K562 (cell line): ENCODE data around the gene ABLIM2. TPM values are rescaled to one million over a fixed set of nuclear protein-coding genes. Genes with fewer than 3 reads are reported as not detected.

Experiments
- ATAC-seq: fragments of 200-7000 bp; cut with Tn5 transposase; 3 replicates; pipeline ENCODE4 v1.9.1; 2020; ENCODE audit warnings: moderate library complexity
- BruUV-seq: library from RNA; stranded (reverse); fragments of 400-500 nt; replicated peaks from 2 replicates; lab custom pipeline; 2021; lab: Mats Ljungman, UMichigan
- CTCF ChIA-PET: fragments of 300-600 bp; formaldehyde crosslinking; extraction: SDS; loops from one replicate; lab custom pipeline; 2021; ENCODE audit warnings: low intra/inter-chr PET ratio; lab: Yijun Ruan, JAX
- POLR2A ChIA-PET: fragments of 300-600, 350-650 bp; sonication (Branson Sonifier 250); formaldehyde crosslinking; extraction: SDS; loops from one replicate; lab custom pipeline; 2021; ENCODE audit warnings: antibody characterized with exemption, inconsistent platforms; lab: Yijun Ruan, JAX
- DNase-seq, 4 experiments: peaks; one replicate each; pipeline versions ENCODE4 v3.0.0 to v3.0.0-alpha.2; 2011 to 2018; ENCODE audit warnings: low spot score in 3 of 4, mixed read lengths in 3 of 4; ENCODE audit errors: extremely low read depth in 1 of 4
- FAIRE-seq: peaks from 2 replicates; lab custom pipeline; 2011; peaks lifted over from hg19 to GRCh38; lab: Jason Lieb, UNC
- H2AFZ ChIP-seq: 2 replicates; pipeline ENCODE4 v1.6.0; 2011; ENCODE audit warnings: low read depth, low read length, control low read depth, inconsistent platforms
- H3K27ac ChIP-seq: fragments of 200-600 bp; 3 replicates; pipeline ENCODE4 v1.8.0; 2011; ENCODE audit warnings: low read depth, mild to moderate bottlenecking, control low read depth, inconsistent platforms, low read length, moderate library complexity, mixed read lengths; ENCODE audit errors: extremely low read depth
- H3K27me3 ChIP-seq, 2 experiments: fragments of 300-600 bp in 1 of 2; 2 replicates in 1 of 2; 3 replicates in 1 of 2; pipeline versions ENCODE4 v1.6.0 to v1.8.0; 2011; ENCODE audit warnings: inconsistent platforms in 2 of 2, low read length in 2 of 2, mild to moderate bottlenecking in 1 of 2, mixed read lengths in 1 of 2, moderate library complexity in 1 of 2; ENCODE audit not compliant: control insufficient read depth in 2 of 2, insufficient read depth in 2 of 2
- H3K36me3 ChIP-seq: fragments of 300-600 bp; 3 replicates; pipeline ENCODE4 v1.8.0; 2011; ENCODE audit warnings: mild to moderate bottlenecking, low read length, inconsistent platforms; ENCODE audit not compliant: control insufficient read depth, insufficient read depth
- H3K4me1 ChIP-seq, 2 experiments: fragments of 200-600 bp in 1 of 2; replicated peaks in 1 of 2; 2 replicates in 1 of 2; 3 replicates in 1 of 2; pipeline versions ENCODE4 v1.5.1 to v1.8.0; 2011; ENCODE audit warnings: inconsistent platforms in 2 of 2, low read length in 2 of 2, mild to moderate bottlenecking in 1 of 2, mixed read lengths in 1 of 2, moderate library complexity in 1 of 2; ENCODE audit not compliant: control insufficient read depth in 2 of 2, insufficient read depth in 2 of 2
- H3K4me2 ChIP-seq: 2 replicates; pipeline ENCODE4 v1.6.1; 2011; ENCODE audit warnings: low read length, control low read depth, inconsistent platforms, mixed read lengths; ENCODE audit not compliant: insufficient read depth
- H3K4me3 ChIP-seq: fragments of 200-600 bp; sonication (generic), shearing (Covaris generic); 2 replicates; pipeline ENCODE4 v1.5.1; 2016; ENCODE audit warnings: control low read depth, inconsistent platforms
- H3K79me2 ChIP-seq: fragments of 200-600 bp; 3 replicates; pipeline ENCODE4 v1.8.0; 2011; ENCODE audit warnings: low read length, inconsistent platforms; ENCODE audit not compliant: control insufficient read depth, insufficient read depth
- H3K9ac ChIP-seq, 2 experiments: 2 replicates each; pipeline versions ENCODE4 v1.6.0 to v1.6.1; 2011; ENCODE audit warnings: low read depth in 2 of 2, low read length in 2 of 2, control low read depth in 1 of 2, inconsistent platforms in 1 of 2, mild to moderate bottlenecking in 1 of 2, mixed read lengths in 1 of 2; ENCODE audit not compliant: insufficient read depth in 1 of 2
- H3K9me1 ChIP-seq: one replicate; pipeline ENCODE4 v1.6.0; 2011; ENCODE audit warnings: inconsistent platforms, mild to moderate bottlenecking, low read length, moderate library complexity; ENCODE audit not compliant: control insufficient read depth, insufficient read depth
- H3K9me3 ChIP-seq: replicated peaks from 2 replicates; pipeline ENCODE4 v1.5.1; 2011; ENCODE audit warnings: low read depth, low read length, inconsistent platforms; ENCODE audit not compliant: control insufficient read depth, insufficient read depth
- H4K20me1 ChIP-seq: replicated peaks from 2 replicates; pipeline ENCODE4 v1.6.1; 2011; ENCODE audit warnings: low read length, inconsistent platforms, mixed read lengths; ENCODE audit not compliant: control insufficient read depth, insufficient read depth
- CC2D1A ChIP-seq: fragments of 450-650 bp; IDR thresholded peaks from 2 replicates; pipeline ENCODE4 v1.6.1; 2017; ENCODE audit warnings: mild to moderate bottlenecking
- MYC ChIP-seq, 2 experiments: fragments of 250-450 bp in 1 of 2; sonication (Bioruptor Pico) in 1 of 2; IDR thresholded peaks; 2 replicates each; pipeline versions ENCODE4 v1.5.1 to v1.6.1; 2012 to 2021; ENCODE audit warnings: low read depth in 2 of 2, borderline replicate concordance in 1 of 2, improper control_type of control experiment in 1 of 2, low read length in 1 of 2, mild to moderate bottlenecking in 1 of 2, moderate library complexity in 1 of 2
- RFX1 ChIP-seq: fragments of 450-650 bp; IDR thresholded peaks from 2 replicates; pipeline ENCODE4 v1.6.1; 2016; ENCODE audit warnings: mild to moderate bottlenecking, moderate library complexity
- WGBS: fragments of 100-300 bp; shearing (Covaris generic); methylation state at CpG from one replicate; pipeline ENCODE4 v1.1.6; 2016; ENCODE audit warnings: low coverage, mixed read lengths; ENCODE audit not compliant: insufficient coverage; ENCODE audit errors: missing lambda C conversion rate; 5-methylcytosine and 5-hydroxymethylcytosine counted together
- in situ Hi-C: fragments of 300-500 bp; cut with MboI; formaldehyde crosslinking; loops from 4 replicates; pipeline ENCODE4 v1.15.0; 2018; ENCODE audit warnings: inconsistent platforms, mixed read lengths
- intact Hi-C: fragments of 100-400 bp; cut with micrococcal nuclease; formaldehyde crosslinking; loops from 2 replicates; pipeline ENCODE4 v1.14.2; 2022
- polyA plus RNA-seq, 8 experiments: library from polyadenylated mRNA; depleted of rRNA in 4 of 8; stranded (reverse) in 5 of 8; unstranded in 3 of 8; fragments of >200 nt; fragmentation: Nextera tagmentation in 2 of 8; fragmentation: Illumina TruSeq in 1 of 8; extraction: Ambion mirVana in 2 of 8; extraction: Trizol in 1 of 8; gene quantifications; 2 replicates each; pipeline versions ENCODE4 v1.2.1 to v1.2.3, GENCODE V29; 2011 to 2014; ENCODE audit warnings: inconsistent platforms in 1 of 8, missing spikeins in 1 of 8
- total RNA-seq, 7 experiments: library from RNA; depleted of rRNA in 6 of 7; stranded (reverse); fragments of >200 nt in 6 of 7; fragmentation: Illumina TruSeq in 2 of 7; extraction: Trizol in 2 of 7; gene quantifications; 2 replicates each; pipeline versions ENCODE4 v1.2.1 to v1.2.3, GENCODE V29; 2011 to 2021; ENCODE audit warnings: low replicate concordance in 1 of 7
- TF ChIP-seq, protein P1 (sequence below): fragments of 250-450 bp; sonication (Bioruptor Pico); IDR thresholded peaks from 2 replicates; pipeline ENCODE4 v1.8.0; 2022; ENCODE audit warnings: moderate library complexity, mild to moderate bottlenecking, inconsistent platforms
- TF ChIP-seq, protein P2 (sequence below): fragments of 450-650 bp; IDR thresholded peaks from 2 replicates; pipeline ENCODE4 v1.6.1; 2017; ENCODE audit warnings: antibody characterized with exemption

ABLIM2 gene
- total and polyA plus RNA-seq, 9 of the 15 experiments (the other 6 are each of a cell fraction or from before 2014, with no cell fraction given), result not detected

DNA sequence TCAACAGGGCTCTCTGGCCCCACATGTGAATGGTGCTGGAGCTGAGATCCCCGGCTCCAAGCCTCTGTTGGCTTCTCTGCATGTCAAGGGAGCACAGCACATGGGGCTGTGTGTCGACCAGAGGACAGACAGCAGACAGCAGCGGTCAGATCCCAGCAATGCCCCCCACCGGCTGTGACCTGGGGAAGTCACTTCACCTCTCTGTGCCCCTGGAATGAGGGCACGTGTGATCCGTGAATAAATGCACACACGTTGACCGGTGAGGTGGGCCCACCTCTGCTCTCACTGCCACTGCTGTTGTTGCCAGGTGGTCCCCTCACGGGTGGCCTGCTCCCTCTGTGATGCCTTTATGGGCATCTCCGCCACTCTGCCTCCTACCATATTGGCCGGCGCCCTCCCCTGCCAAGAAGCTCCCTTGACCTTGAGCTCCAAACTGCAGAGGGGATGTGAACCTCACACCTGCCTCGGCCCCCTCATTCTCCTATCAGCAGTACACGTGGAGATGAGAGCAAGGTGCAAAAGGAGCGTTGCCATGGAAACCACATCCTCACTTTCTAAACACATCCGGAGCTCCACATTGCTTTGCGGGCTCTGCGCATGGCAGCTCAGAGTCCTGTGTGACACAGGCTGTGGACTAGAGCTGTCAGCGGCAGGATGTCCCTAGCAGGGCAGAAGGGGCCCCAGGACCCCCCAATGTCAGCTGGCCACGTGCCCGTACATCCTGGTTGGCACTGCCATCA is 75.4 kb downstream of the ABLIM2 start:
- ChIA-PET CTCF (no interaction called here), POLR2A (interaction anchor here (0.5 to 1.2 kb wide), 4 partner anchors 31 to 558 kb away, joined by 3 to 5 read pairs (median 4); no protein-coding TSS in a partner anchor)
- H3K36me3 ChIP-seq, result no peaks in the 10 kb centered on the region
- ATAC-seq (no peak), DNase-seq (no peak), FAIRE-seq (no peak)
- H3K9ac ChIP-seq, result no peak overlapping the region
- no peaks in the 10 kb centered on the region for H3K9me3 ChIP-seq
- intact Hi-C loops (no loop called here), in situ Hi-C loops (no loop called here)
- H2AFZ ChIP-seq, result no peak overlapping the region
- H3K4me2 ChIP-seq, result no peak overlapping the region
- H3K4me1 ChIP-seq, result peaks cover 0 to 15% of the 10 kb centered on the region in 2 experiments; a peak in 4 of 5 replicates
- H3K27ac ChIP-seq, result no peak overlapping the region
- BruUV-seq, result no TSS peak
- 2% methylated on average over 21 of the region's 21 CpGs for WGBS
- H4K20me1 ChIP-seq, result peaks cover 29% of the 10 kb centered on the region
- H3K9me1 ChIP-seq, result no peaks in the 10 kb centered on the region
- no peak for TF ChIP-seq MYC (IDR thresholded peaks at IDR 0.05; ENCODE audit: low read depth, low read length)
- TF ChIP-seq MYC (CRISPR knock-in tag; IDR thresholded peaks at IDR 0.05; ENCODE audit: borderline replicate concordance, low read depth), result no peak
- TF ChIP-seq, protein P1, sequence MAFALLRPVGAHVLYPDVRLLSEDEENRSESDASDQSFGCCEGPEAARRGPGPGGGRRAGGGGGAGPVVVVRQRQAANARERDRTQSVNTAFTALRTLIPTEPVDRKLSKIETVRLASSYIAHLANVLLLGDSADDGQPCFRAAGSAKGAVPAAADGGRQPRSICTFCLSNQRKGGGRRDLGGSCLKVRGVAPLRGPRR, result no peak
- TF ChIP-seq, protein P2, sequence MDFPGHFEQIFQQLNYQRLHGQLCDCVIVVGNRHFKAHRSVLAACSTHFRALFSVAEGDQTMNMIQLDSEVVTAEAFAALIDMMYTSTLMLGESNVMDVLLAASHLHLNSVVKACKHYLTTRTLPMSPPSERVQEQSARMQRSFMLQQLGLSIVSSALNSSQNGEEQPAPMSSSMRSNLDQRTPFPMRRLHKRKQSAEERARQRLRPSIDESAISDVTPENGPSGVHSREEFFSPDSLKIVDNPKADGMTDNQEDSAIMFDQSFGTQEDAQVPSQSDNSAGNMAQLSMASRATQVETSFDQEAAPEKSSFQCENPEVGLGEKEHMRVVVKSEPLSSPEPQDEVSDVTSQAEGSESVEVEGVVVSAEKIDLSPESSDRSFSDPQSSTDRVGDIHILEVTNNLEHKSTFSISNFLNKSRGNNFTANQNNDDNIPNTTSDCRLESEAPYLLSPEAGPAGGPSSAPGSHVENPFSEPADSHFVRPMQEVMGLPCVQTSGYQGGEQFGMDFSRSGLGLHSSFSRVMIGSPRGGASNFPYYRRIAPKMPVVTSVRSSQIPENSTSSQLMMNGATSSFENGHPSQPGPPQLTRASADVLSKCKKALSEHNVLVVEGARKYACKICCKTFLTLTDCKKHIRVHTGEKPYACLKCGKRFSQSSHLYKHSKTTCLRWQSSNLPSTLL, result no peak
- peak; percentile 23; the same call in 1 of the 2 replicates for TF ChIP-seq RFX1
- TF ChIP-seq CC2D1A, result no peak
- H3K4me3 ChIP-seq, result no peak overlapping the region
- H3K27me3 ChIP-seq, result peaks cover 3 to 48% of the 10 kb centered on the region in 2 experiments; a peak in 2 of 5 replicates
- H3K79me2 ChIP-seq, result no peaks in the 10 kb centered on the region
